Measurements from ENCODE around the gene SLC30A2. TPM values are rescaled to one million over a fixed set of nuclear protein-coding genes. Genes with fewer than 3 reads are reported as not detected.

SLC30A2 gene
- total and polyA plus RNA-seq, 9 of the 15 experiments (the other 6 are each of a cell fraction or from before 2014, with no cell fraction given): 0.01 to 0.18 (median 0.06) TPM; not detected in 3

DNA sequence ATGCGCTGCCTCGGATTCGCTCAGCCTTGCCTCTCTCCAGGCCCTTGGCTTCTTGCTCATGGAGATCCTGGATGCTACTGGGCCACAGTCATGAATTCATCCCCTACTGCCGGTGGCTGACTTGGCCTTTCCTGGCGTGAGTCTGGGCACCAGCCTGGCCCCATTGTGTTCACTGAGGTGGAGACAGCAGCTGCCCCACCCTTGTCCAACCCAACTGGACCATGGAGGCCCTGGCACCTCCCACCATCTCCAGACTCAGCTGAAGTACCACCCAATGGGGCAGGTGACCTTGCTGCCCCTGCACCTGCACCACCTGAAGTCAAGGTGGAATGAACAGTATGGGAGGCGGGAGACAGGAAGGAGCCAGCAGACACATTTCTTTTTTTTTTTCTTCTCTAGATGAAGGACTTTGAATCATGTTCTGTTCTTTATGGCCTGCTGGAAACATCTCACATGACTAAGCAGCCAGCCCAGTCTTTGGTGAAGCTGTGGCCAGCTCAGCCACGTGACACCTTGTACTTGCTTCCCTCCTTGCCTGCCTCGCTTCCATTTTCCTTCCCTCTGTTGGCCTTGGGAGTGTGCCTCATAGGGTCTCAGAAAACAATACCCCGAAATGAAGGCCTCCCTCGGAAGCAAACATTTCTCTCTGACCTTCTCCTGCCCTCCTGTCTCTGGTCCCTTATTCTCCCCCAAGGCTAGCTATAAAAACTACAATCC, 3.8 kb upstream of the SLC30A2 start (continued):
- TF ChIP-seq, protein P1, sequence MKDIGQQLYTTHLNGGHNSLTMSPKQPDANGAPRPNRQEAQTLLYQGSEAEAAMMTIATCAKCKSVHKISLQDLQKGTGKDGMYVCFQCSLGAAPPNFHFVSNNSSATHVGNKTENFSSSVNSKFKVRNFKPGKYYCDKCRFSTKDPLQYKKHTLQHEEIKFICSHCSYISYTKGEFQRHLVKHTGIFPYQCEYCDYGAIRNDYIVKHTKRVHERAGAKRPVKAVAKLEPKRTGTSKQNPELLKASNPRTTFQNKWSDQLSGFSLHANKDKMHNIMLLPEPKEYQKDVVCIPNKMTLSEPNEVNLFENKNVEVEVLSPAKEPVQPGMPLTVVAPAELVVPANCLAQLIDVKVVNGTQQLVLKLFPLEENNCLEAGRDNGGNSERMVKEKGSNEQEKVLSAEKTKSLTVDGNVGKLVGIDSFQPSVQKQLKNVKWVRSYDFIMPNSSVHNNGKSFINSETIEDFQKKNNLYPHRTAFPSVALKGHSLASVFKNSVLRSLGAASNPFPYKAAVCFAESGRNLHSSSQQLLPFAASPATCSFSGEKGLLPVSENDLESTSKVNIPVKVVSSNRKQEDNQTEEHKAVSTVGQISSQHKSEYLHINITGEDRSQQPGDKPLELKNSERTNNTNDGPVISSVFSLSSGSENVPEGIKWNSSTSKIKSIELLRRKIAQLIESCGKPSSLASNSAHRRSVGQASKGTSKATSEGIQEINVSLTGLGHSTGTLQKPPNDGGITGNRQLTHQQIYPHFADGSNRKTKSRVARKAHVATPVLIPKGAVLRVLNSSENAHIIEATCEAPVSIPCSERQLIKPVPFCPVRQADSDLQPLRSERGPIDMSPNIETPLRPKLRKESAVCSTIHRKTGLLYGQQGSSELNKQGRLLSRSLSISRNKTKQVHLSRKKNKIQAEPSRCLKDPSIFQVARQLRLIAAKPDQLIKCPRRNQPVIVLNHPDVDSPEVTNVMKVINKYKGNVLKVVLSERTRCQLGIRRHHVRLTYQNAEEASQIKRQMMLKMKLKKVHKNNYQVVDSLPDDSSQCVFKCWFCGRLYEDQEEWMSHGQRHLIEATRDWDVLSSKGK (CRISPR knock-in tag; IDR thresholded peaks at IDR 0.05): no peak
- TF ChIP-seq ZNF764 (CRISPR knock-in tag; IDR thresholded peaks at IDR 0.05; ENCODE audit: low read depth) (no peak), ZNF311 (CRISPR knock-in tag; IDR thresholded peaks at IDR 0.05) (peak; percentile 69; the same call in 1 of the 2 replicates), HDAC8 (tag; IDR thresholded peaks at IDR 0.05) (no peak), NR2F6 (CRISPR knock-in tag; IDR thresholded peaks at IDR 0.05) (no peak), HDAC1 (IDR thresholded peaks at IDR 0.05) (no peak), POLR2B (IDR thresholded peaks at IDR 0.05; ENCODE audit: low read depth, partially characterized antibody) (no peak), PRMT5 (CRISPR knock-in tag; IDR thresholded peaks at IDR 0.05) (no peak), ZFP30 (CRISPR knock-in tag; IDR thresholded peaks at IDR 0.05; ENCODE audit: borderline replicate concordance) (no peak), ZNF408 (CRISPR knock-in tag; IDR thresholded peaks at IDR 0.05; ENCODE audit: low read depth) (no peak), ZNF766 (CRISPR knock-in tag; conservative IDR thresholded peaks at IDR 0.05) (peak; percentile 96), DACH1 (IDR thresholded peaks at IDR 0.05; ENCODE audit: partially characterized antibody) (no peak), HSF4 (CRISPR knock-in tag; IDR thresholded peaks at IDR 0.05; ENCODE audit: borderline replicate concordance) (peak; percentile 88; the same call in 1 of the 2 replicates), ARNT (IDR thresholded peaks at IDR 0.05) (no peak)
- TF ChIP-seq, protein P2, sequence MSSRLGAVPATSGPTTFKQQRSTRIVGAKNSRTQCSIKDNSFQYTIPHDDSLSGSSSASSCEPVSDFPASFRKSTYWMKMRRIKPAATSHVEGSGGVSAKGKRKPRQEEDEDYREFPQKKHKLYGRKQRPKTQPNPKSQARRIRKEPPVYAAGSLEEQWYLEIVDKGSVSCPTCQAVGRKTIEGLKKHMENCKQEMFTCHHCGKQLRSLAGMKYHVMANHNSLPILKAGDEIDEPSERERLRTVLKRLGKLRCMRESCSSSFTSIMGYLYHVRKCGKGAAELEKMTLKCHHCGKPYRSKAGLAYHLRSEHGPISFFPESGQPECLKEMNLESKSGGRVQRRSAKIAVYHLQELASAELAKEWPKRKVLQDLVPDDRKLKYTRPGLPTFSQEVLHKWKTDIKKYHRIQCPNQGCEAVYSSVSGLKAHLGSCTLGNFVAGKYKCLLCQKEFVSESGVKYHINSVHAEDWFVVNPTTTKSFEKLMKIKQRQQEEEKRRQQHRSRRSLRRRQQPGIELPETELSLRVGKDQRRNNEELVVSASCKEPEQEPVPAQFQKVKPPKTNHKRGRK (tag; IDR thresholded peaks at IDR 0.05): no peak
- TF ChIP-seq, protein P3, sequence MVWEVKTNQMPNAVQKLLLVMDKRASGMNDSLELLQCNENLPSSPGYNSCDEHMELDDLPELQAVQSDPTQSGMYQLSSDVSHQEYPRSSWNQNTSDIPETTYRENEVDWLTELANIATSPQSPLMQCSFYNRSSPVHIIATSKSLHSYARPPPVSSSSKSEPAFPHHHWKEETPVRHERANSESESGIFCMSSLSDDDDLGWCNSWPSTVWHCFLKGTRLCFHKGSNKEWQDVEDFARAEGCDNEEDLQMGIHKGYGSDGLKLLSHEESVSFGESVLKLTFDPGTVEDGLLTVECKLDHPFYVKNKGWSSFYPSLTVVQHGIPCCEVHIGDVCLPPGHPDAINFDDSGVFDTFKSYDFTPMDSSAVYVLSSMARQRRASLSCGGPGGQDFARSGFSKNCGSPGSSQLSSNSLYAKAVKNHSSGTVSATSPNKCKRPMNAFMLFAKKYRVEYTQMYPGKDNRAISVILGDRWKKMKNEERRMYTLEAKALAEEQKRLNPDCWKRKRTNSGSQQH (CRISPR knock-in tag; IDR thresholded peaks at IDR 0.05): peak; percentile 71
